Stimulated activated CD8-positive, alpha-beta memory T cell treated with anti-CD3 and anti-CD28 coated beads, Interleukin-4, amount 100 ng/mL, for 24 hours (primary cell): ENCODE measurements around the gene NBPF3.

Experiments
- DNase-seq: peaks from one replicate; pipeline ENCODE4 v3.0.0-alpha.2; 2020; ENCODE audit warnings: low read depth

The NBPF3 gene

DNA sequence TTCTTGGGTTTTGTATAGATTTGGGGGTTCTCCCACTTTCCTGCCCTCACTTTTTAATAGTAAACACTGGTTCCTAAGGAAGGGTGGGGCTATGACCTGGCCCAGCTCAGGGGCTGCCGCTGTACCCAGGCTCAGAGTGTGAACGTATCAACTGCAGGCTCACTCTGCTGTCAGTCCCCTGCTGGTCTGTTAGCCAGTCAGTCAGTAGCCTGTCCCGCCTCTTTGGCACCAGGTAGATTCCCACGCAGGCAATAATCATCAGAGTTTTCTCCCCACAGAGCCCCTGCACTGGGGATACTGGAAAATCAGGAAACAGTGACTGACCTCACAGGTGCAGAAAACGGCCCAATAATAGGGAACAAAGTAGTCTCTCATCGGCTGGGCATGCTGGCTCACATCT, 54.3 kb downstream of the NBPF3 start:
- no peak for DNase-seq

DNA sequence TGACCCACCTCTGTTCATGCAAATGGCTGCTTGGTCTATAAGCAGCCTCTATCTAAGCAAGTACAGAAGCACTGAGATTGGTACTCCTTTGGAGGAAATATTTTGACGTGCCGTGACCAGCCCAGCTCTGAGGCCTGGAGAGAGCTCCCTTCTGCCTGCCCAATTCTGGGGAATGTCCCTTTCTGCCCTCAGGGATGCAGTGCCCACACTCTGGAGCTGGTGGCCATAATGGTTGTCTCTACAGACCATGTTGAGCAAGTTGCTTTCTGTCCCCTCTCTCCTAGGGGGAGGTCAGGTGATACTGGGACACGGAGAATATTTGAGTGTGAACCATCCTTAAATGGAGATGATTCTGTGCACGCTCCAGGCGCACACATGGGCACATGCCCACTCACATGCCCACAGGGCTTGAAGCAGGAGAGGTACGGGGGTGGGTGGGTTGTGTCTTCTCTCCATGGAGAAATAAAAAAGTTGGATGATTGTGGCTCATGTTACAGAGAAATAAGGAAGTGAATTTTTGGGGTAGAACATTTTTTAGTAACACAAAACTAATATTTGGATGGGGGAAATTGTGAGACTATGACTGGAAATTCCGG, 55.4 kb downstream of the NBPF3 start:
- DNase-seq = no peak

DNA sequence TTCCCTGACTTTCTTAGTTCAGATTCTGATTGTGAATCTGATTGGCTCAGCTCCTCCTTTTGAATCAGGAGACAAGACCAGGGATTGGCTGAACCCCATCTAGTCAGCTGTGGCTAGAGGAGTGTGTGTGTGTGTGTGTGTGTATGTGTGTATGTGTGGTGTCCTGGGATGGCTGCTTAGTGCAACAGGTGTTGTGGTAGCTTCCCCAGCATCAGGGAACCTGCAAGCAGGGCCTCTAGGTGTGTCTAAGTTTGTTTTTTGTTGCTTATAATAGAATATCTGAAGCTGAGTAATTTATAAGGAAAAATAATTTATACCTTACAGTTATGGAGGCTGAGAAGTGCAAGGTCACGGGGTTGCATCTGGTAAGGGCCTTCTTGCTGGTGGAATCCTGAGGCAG, 56.1 kb downstream of the NBPF3 start:
- DNase-seq = no peak

DNA sequence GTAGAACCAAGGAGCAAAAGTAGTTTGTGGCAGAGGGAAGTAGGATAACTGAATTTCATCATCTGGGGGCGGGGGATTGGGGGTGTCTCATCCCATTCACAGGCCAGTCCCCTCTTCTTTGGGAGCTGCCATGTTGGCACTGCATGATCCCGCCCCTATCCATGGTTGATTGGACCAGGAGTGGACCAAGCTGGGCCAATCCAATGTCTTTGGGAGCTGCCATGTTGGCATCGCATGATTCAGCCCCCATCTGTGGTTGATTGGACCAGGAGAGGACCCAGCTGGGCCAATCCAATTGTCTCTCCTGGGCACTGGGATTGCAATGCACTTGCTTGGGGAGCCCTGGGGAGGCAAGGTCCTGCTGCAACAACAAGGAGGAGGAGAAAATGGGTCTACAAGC, 56.9 kb downstream of the NBPF3 start:
- no peak for DNase-seq

DNA sequence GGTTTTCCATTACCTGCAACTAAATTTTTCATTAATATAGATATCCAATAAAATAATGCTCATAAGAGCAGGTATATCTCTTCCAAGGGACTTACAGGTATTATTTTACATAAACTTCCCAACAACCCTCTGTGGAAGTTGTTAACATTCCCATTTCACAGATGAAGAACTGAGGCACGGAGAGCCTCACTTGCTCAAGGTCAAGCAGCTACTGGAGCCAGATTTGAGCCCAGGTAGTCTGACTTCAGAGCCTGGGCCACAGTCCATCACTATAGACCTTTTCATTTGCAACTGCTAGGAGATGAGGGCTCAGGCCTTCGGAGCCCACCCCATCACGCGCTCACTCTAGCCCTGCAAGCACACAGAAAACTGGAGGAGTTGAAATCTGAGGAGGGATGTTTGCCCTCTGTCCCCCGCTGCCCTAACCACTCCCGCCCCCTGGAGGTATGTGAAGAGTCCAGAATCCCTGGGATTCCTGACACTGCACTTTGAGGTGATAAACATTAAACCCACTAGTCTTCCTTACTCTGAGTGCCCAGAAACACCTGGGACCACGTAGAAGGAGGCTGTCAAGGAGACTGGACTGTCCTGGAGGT, 57.6 kb downstream of the NBPF3 start:
- DNase-seq = no peak

DNA sequence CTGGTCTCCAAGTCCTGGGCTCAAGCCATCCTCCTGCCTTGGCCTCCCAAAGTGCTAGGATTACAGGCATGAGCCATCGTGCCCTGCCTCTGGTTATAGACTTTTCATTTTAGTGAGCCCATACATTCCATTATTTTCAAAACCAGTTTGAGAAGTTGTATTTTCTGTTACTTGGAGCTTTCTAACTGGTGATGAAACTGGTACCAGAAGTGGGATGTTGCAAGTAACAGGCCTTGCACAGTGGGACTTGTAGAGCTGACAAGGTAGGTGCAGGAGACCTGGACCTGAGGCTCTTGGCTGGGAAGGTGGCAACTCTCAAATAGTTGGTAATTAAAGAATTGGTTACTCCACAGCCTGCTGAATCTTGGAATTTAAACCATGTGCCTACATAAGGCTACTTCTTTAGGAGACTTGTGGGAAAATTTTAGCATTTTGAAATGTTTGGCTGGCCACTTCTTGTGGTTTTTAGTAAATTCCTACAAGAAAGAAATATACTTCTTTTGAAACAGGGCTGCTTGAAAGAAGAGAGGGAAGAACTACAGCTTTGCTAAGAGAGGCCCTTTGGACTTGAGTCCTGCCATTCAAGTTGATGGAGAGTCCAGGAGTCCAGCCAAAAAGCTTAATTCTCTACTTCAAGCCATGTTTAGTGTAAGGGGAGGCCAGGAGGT, 59.5 kb downstream of the NBPF3 start:
- no peak for DNase-seq

DNA sequence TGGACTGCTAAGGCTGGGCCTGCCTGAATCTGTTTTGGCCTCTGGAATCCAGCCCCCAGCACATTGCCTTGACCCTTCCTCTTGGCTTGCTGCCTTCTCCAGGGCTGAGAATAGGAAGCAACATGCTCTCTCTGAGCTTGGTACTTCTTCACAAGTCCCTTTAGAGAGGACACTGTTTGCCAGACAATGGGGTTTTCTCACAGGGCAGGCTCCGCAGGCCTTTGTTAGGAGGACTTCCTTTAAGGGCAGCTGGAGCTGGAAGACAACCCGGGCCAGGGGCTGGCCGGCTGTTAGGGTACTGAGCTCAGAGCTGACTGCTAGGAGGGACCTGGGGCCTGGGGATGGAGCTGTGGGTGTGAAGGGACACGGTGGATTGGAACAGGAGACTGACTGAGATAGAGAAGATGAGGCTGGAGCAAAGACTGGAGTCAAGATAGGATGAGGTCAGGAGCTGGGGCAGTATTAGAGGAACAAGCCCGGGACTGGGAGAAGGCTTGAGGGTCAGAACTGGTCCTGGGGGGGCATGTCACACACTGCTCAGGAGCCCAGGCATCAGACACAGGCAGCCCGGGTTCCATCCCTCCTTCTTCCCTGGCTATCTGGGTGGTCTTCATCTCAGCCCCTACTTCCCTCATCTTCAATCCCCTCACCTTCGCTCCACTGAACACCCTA, 63.9 kb downstream of the NBPF3 start:
- DNase-seq = no peak

DNA sequence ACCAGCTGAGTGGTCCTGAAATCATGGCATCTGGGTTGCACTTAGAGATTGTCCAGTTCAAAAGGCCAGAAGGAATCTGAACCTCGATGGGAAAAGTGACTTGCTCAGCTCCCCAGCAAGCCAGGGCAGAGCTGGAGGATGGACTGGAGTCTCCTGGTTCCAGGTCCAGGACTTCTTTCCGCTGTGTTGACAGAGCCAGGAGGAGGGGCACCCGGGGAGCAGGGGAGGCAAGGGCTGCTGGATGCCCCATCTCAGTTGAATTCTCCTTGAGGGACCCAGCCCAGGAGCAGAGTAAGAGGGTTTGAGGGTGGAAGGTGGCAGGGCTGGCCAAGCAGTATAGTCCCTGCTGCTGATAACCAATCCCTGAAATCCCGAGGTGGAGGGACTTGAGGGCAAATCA, 66.9 kb downstream of the NBPF3 start:
- DNase-seq = no peak

DNA sequence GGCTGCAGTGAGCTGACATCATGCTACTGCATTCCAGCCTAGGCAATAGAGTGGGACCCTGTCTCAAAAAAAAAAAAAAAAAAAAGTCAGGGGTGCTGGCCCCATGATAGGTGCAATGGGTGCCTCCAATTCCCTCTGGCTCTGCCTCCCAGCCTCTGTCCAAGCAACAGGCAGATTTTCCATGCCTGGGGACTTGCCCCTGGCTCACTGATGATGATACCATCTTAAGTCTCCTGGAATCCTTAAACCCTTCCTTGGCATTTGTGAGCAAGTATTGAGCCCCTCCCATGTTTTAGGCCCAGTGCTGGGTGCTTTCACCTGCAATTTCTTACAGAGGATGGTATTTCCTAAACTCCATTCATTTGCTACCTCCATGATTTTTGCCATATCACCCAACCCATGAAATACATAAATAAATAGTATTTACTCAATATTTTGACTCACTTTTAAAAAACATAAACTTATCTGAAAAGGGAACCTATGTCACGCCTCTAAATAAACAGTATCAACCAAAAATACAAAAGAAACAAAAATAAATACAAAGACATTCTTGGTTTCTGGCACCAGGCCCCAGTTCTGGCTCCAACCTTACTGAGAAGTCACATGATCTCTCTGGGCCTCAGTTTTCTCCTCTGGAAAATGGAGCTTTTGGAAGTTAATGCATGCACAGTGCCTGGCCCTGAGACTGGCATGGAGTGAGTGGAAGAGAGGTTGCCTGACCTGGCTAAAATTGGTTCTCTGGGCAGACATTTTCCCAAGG, 67.8 kb downstream of the NBPF3 start:
- no peak for DNase-seq

DNA sequence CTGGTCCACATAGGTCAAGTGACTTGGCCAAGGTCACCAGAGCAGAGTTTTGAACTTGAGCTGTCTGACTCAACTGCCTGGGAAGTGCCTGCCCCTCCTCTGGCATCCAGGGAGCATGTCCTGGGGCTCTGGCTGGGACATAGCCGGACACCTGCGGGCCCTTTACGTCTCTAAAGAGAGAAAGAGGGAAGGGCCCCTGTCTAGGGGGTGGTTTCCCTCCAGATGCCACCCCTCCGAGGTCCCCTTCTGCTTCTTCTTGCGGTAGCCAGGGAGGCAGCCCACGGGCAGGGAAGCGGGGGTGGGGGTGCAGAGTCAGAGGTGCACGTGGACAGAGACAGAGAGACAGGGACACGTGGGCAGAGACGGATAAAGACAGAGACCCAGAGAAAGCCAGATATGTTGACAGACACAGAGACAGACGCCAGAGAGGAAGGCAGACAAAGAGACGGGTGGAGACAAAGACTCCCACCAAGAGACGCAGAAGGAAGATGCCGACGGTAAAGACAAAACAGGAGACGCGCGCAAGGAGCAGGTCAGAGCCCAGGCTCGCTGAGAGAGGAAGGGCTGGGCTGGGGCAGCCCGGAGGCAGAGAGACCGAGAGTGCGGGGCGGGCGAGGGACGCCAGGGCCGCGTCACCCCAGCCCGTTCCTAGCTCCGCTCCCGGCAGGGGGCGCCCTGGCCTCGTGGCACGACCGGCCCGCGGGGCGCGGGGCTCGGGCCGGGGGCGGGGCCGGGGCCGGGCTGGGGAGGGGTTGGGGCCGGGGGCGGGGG, 68.8 kb downstream of the NBPF3 start:
- peak; percentile 55 for DNase-seq

DNA sequence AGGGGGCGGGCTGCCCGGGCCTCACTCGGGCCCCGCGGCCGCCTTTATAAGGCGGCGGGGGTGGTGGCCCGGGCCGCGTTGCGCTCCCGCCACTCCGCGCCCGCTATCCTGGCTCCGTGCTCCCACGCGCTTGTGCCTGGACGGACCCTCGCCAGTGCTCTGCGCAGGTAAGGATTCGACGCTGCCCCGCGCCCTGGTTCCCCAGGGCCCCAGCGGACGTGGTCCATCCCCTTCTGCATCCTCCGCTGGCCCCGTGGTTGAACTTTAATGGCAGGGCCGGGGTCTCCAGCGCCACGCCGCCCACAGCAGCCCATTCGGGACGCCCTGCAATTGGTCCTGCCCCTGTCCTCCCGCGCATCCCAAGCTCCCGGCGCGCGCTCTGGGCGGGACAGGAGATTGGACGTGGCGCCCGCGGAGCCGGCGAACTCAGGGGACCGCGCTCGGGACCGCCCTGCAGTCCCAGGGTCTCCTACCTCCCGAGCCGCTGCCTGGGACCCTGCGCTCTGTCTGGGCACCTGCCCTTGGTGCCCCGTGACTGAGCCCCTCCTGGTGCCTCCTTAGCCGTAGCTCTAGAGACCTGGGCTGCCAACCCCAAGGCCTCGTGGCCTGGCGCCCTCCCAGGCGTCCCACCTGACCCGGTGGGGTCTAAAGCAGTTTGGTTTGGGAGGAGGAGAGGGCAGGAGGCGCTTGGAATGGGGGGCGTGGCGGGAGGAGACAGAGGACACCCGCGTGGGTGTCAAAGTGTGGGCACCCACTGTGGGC, 69.6 kb downstream of the NBPF3 start, which contains the start of gene ALPL:
TSS of gene ALPL (plus strand) at position 73 of the 762 bp plus-strand sequence. CDS start 44,659 bp downstream, outside the sequence.
- no peak for DNase-seq

DNA sequence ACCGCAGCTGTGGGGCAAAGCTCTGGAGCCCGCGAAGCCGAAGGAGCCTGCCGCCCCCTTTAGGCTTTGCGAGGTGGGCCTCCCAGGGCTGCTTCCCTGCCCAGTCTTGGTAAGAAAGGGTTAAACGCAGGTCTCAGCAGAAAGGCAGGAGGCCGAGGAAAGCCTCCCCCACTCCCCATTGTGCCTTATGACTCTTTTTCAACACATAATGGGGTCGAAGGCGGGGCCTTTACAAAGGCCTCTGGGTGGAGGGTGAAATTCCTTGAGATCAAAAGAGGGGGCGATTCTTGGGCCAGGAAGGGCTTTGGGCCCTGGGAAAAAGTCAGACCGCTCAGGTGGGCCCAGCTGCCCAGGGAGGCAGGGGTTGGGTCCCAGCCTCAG, 70.2 kb downstream of the NBPF3 start:
- DNase-seq = no peak

DNA sequence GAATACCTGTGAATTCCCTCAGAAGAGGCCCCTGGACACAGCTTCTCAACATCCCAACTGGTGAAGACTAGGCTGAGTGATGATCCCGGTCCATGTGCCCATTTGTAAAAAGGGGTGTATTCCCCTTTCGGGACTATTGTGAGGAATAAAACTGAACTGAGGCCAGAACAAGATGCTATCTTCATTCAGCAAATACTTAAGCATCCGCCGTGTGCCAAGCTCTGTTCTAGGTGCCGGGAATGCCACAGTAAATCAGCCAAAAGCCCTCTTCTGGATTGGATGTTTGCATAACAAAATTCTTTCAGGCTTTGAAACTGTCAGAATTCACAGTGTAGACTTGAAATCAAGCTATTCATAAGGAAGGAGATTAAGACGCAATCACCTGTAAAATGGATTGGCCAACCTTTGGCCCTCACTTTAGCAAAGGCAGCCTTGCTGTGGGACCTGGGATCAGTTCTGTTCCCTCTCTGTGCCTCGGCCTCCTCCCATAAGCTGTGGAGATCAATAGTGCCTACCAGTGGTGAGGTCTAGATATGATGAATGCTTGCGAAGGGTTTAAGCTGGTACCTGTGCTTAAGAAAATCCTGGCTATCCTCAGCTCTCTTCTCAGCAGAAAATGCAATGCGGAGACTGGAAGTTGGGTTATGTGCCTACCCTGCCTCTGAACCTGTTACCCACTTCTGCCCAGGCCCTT, 71.1 kb downstream of the NBPF3 start:
- DNase-seq = no peak

DNA sequence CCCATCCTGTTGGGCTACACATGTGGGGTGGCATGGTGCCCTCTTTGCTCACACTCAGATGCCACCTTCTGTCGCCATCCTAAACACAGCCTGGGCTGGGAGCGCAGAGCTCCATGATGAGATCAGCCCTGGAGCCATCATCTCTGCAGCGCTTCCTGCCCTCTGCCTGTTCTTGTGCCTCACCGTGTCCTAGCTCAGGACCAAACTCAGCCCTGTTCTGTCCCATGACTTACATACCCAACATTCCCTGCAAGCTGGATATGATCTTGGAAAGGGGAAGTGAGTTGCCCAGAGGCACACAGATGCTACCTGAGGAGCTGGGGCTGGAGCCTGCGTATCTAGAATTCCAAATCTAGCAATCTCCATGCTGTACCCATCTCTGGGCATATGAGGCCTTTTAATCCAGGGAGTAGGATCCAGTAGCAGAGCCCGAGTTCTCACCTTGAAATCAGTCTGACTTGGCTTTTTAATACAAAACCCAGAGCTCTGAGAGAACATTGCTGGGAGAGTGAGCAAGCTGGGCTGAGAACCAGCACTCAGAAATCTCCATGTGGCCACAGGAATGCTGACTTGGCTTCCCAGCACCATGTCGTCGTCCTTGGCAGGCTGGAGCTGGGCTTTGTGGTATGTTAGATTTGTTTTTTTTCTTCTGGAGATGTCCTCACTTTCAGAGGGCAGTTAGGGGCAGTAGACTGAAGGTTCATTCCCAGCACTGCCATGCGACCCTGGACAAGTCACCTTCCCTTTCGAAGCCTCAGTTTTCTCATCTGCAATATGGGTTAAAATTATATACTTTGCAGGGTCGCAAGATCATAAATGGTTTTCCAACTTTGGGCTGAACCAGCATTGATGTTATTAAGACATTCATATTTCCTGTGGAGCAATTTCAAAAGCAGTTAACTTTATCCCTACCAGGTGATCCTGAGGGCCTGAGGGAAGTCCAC, 71.9 kb downstream of the NBPF3 start:
- DNase-seq = no peak

DNA sequence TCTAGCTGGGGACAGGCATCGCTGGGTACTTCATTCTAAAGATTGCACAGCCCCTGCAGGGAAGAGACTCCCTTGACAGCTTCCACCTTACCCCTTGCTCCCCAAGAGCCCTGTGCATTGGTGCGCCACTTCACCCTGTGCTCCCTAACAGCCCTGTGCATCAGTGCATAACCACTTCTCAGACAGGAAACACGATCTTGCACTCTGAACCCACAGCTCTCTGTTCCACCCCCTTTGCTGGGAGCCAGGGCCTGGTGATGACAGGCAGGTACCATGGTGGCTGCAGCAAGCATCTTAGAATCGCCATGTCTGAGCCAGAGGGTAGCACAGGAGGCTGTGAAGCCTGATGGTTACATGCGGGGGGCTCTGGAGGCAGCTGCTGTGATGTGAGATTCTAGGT, 74.3 kb downstream of the NBPF3 start:
- no peak for DNase-seq

DNA sequence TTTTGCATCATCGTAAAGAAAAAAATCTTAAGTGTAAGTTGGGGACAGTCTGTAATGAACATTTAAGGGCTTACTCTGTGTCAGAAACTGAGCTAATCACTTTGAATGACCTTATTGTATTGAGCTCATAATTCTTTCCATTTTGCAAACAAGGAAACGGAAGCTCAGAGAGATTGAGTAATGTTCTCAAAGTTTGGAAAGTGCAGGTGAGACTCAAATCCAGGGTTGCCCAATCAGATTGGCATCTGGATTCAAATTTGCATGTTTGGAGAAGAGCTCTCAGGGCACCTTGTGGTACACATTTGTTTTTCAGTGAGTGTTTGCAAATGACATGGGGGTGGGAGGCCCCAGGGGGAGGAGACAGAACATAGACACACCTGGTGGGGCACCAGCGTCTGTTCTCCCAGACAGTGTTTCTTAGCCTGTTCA, 77.2 kb downstream of the NBPF3 start:
- DNase-seq = no peak

DNA sequence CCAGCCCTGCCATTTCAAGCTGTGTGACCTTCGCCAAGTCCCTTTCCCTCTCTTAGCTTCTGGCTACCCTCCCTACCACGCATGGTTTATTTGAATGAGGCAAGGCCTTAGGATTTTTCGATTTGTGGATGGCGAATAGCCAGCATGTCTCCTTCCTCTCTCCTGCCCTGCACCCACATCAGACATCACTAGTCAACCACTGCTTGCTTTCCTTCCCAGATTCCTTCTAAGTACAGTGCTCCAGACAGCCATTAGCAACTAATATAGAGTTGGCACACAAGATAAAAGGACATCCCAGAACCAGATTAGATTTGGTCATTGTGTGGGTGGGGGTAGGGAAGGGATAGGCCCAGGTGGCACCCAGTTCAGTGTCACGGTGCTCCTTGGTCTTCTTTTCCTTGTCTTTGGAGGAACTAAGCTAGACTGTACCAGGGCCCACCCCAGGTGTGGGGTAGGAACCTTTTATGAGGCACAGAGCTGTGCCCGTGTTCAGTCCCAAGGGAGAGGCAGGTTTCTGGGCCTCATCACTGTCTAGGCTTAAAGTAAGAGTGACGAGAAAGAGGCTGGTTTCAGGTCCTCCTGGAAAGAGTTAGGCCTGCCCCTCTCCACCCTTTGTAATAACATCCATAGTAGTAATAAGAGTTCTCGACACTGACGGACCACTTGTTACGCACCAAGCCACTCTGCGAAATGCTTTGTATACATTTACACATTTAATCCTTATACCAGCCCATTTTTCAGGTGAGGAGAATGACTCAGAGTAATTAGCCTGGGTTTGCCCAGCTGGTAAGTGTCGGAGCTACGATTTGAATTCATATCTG, 77.9 kb downstream of the NBPF3 start:
- DNase-seq = no peak

DNA sequence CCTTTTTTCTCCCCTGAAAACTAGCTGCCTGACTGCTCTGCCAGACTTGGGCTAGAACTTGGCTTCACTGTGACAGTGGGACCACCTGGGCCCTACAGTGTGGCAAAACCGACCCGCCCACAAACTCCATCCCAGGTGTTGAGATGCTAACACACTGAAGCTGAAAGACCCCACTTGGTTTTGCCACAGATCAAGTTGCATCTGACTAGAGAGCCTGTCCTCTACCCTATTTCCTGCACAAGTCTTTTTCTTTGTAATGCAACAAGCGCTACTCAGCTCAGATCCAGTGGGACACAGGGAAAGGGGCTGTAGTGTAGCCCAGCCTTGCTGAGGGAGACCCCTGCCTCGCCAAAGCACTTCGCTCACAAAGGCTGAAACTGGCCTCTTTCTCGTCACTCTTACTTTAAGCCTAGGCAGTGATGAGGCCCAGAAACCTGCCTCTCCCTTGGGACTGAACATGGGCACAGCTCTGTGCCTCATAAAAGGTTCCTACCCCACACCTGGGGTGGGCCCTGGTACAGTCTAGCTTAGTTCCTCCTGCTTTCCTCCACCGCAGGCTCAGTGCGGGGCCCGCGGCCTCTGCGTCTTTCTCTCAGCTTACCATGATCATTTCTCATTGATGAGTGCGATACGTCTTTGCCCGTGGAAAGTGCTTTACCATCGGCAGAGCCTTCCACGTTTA, 79.0 kb downstream of the NBPF3 start:
- DNase-seq = no peak
